HepG2 (cell line): ENCODE measurements around the gene SCYGR8. TPM values are rescaled to one million over a fixed set of nuclear protein-coding genes. Genes with fewer than 3 reads are reported as not detected.

ENCODE experiments used
- ATAC-seq: fragments of 200-7000 bp; cut with Tn5 transposase; 3 replicates; pipeline ENCODE4 v1.9.1; 2020; ENCODE audit warnings: mild to moderate bottlenecking, moderate library complexity
- BruUV-seq: library from RNA; stranded (reverse); fragments of 400-500 nt; replicated peaks from 2 replicates; lab custom pipeline; 2021; lab: Mats Ljungman, UMichigan
- CTCF ChIA-PET: fragments of 300-600 bp; formaldehyde crosslinking; extraction: SDS; loops from one replicate; lab custom pipeline; 2021; ENCODE audit warnings: low total read pairs, inconsistent platforms, low intra/inter-chr PET ratio; lab: Yijun Ruan, JAX
- POLR2A ChIA-PET: fragments of 350-600 bp; sonication (Branson Sonifier 250); formaldehyde crosslinking; loops from one replicate; lab custom pipeline; 2020; ENCODE audit warnings: antibody characterized with exemption, inconsistent platforms; lab: Yijun Ruan, JAX
- DNase-seq: peaks from one replicate; pipeline ENCODE4 v3.0.0-alpha.2; 2015; ENCODE audit warnings: low spot score
- FAIRE-seq: peaks from 3 replicates; lab custom pipeline; 2011; peaks lifted over from hg19 to GRCh38; lab: Jason Lieb, UNC
- H2AFZ ChIP-seq: one replicate; pipeline ENCODE4 v1.6.1; 2011; ENCODE audit warnings: low read length, inconsistent platforms
- H3K27ac ChIP-seq: fragments of 300-600 bp; 3 replicates; pipeline ENCODE4 v1.8.0; 2011; ENCODE audit warnings: mixed run types, mild to moderate bottlenecking, mixed read lengths, low read length, inconsistent platforms; ENCODE audit not compliant: insufficient read depth; ENCODE audit errors: extremely low read length
- H3K27me3 ChIP-seq, 2 experiments: fragments of 200-600 bp in 1 of 2; 2 replicates in 1 of 2; 3 replicates in 1 of 2; pipeline versions ENCODE4 v1.6.0 to v1.8.0; 2011; ENCODE audit warnings: low read length in 2 of 2, mild to moderate bottlenecking in 2 of 2, moderate library complexity in 2 of 2, inconsistent platforms in 1 of 2; ENCODE audit not compliant: insufficient read depth in 2 of 2, control insufficient read depth in 1 of 2
- H3K36me3 ChIP-seq, 2 experiments: fragments of 200-600 bp in 1 of 2; replicated peaks in 1 of 2; 2 replicates in 1 of 2; 3 replicates in 1 of 2; pipeline versions ENCODE4 v1.5.1 to v1.8.0; 2011; ENCODE audit warnings: low read length in 2 of 2, inconsistent platforms in 1 of 2; ENCODE audit not compliant: insufficient read depth in 2 of 2, control insufficient read depth in 1 of 2
- H3K4me1 ChIP-seq: 2 replicates; pipeline ENCODE4 v1.5.1; 2012; ENCODE audit warnings: low read length, inconsistent platforms; ENCODE audit not compliant: insufficient read depth
- H3K4me2 ChIP-seq: 2 replicates; pipeline ENCODE4 v1.6.0; 2011; ENCODE audit warnings: low read depth, low read length, inconsistent platforms
- H3K4me3 ChIP-seq, 3 experiments: fragments of 200-600 bp in 1 of 3; sonication (generic), shearing (Covaris generic) in 1 of 3; replicated peaks in 1 of 3; 2 replicates each; pipeline ENCODE4 v1.5.1; 2011 to 2016; ENCODE audit warnings: low read length in 3 of 3, inconsistent platforms in 2 of 3, low read depth in 2 of 3, mild to moderate bottlenecking in 2 of 3, control low read depth in 1 of 3, mixed read lengths in 1 of 3; ENCODE audit not compliant: insufficient read depth in 1 of 3
- H3K79me2 ChIP-seq: one replicate; pipeline ENCODE4 v1.6.1; 2011; ENCODE audit warnings: low read length, inconsistent platforms; ENCODE audit not compliant: insufficient read depth
- H3K9ac ChIP-seq: 2 replicates; pipeline ENCODE4 v1.6.0; 2011; ENCODE audit warnings: mild to moderate bottlenecking, low read depth, low read length, inconsistent platforms; ENCODE audit not compliant: insufficient read depth
- H3K9me3 ChIP-seq: 2 replicates; pipeline ENCODE4 v1.5.1; 2012; ENCODE audit warnings: mild to moderate bottlenecking, low read length
- H4K20me1 ChIP-seq: 2 replicates; pipeline ENCODE4 v1.6.0; 2011; ENCODE audit warnings: inconsistent platforms, mild to moderate bottlenecking, low read length, moderate library complexity; ENCODE audit not compliant: insufficient read depth
- GTF2F1 ChIP-seq: fragments of 150-350 bp; IDR thresholded peaks from 2 replicates; pipeline ENCODE4 v1.6.1; 2014; ENCODE audit warnings: low read length
- NR2F1 ChIP-seq, 2 experiments: fragments of 450-650 bp in 1 of 2; formaldehyde crosslinking in 1 of 2; IDR thresholded peaks; 2 replicates each; pipeline versions ENCODE4 v1.5.0 to v1.6.1; 2016 to 2020; ENCODE audit warnings: mild to moderate bottlenecking in 1 of 2, missing compliant biosample characterization in 1 of 2, missing genetic modification reagents in 1 of 2, moderate library complexity in 1 of 2
- NR2F6 ChIP-seq, 2 experiments: IDR thresholded peaks; 2 replicates each; pipeline ENCODE4 v1.6.1; 2016; ENCODE audit warnings: antibody characterized with exemption in 1 of 2, mild to moderate bottlenecking in 1 of 2
- ZNF136 ChIP-seq: sonication (generic); formaldehyde crosslinking; IDR thresholded peaks from 2 replicates; pipeline ENCODE4 v1.8.1; 2022; ENCODE audit warnings: low read depth, mild to moderate bottlenecking, moderate library complexity, missing genetic modification reagents
- ZNF138 ChIP-seq: sonication (generic); formaldehyde crosslinking; IDR thresholded peaks from 2 replicates; pipeline ENCODE4 v1.5.0; 2020; ENCODE audit warnings: mild to moderate bottlenecking, low read depth, missing genetic modification reagents
- WGBS: methylation state at CpG from one replicate; pipeline ENCODE4 v1.1.6; 2017; ENCODE audit warnings: low lambda C conversion rate; 5-methylcytosine and 5-hydroxymethylcytosine counted together
- in situ Hi-C: cut with HindIII; loops from 2 replicates; pipeline ENCODE4 v1.10.0; 2017; ENCODE audit warnings: low pct_unique_long_range_greater_than_20kb; ENCODE audit not compliant: extremely low pct_ligation_motif_present
- intact Hi-C: fragments of 100-400 bp; cut with micrococcal nuclease; formaldehyde crosslinking; loops from one replicate; pipeline ENCODE4 v1.10.0; 2022; ENCODE audit not compliant: unreplicated experiment
- polyA plus RNA-seq, 8 experiments: library from polyadenylated mRNA; depleted of rRNA in 3 of 8; stranded (reverse) in 7 of 8; unstranded in 1 of 8; fragments of >200 nt; fragmentation: Illumina TruSeq in 4 of 8; extraction: Trizol in 4 of 8; gene quantifications; 2 replicates each; pipeline versions ENCODE4 v1.2.1 to v1.2.3, GENCODE V29; 2011 to 2016; ENCODE audit warnings: low read depth in 4 of 8, missing spikeins in 1 of 8, mixed read lengths in 1 of 8; ENCODE audit not compliant: insufficient read depth in 1 of 8
- total RNA-seq, 5 experiments: library from RNA; depleted of rRNA; stranded (reverse); fragments of >200 nt; fragmentation: Illumina TruSeq; extraction: Trizol; gene quantifications; 2 replicates each; pipeline ENCODE4 v1.2.3, GENCODE V29; 2016; ENCODE audit warnings: low read depth in 1 of 5
- TF ChIP-seq, protein P1 (sequence below): sonication (generic); formaldehyde crosslinking; IDR thresholded peaks from 2 replicates; pipeline ENCODE4 v1.5.1; 2020; ENCODE audit warnings: missing genetic modification reagents, mild to moderate bottlenecking, borderline replicate concordance
- TF ChIP-seq, protein P2 (sequence below): sonication (generic); formaldehyde crosslinking; IDR thresholded peaks from 2 replicates; pipeline ENCODE4 v1.8.0; 2022; ENCODE audit warnings: low read depth, missing genetic modification reagents
- TF ChIP-seq, protein P3 (sequence below): sonication (generic); formaldehyde crosslinking; IDR thresholded peaks from 2 replicates; pipeline ENCODE4 v1.5.0; 2020; ENCODE audit warnings: missing genetic modification reagents
- TF ChIP-seq, protein P4 (sequence below): sonication (generic); formaldehyde crosslinking; IDR thresholded peaks from 2 replicates; pipeline ENCODE4 v1.5.0; 2020; ENCODE audit warnings: mild to moderate bottlenecking, missing genetic modification reagents, moderate library complexity
- TF ChIP-seq, protein P5 (sequence below): sonication (generic); formaldehyde crosslinking; IDR thresholded peaks from 2 replicates; pipeline ENCODE4 v1.5.1; 2020; ENCODE audit warnings: missing genetic modification reagents, mild to moderate bottlenecking, borderline replicate concordance
- TF ChIP-seq, protein P6 (sequence below), 2 experiments: fragments of 450-650 bp in 1 of 2; sonication (generic) in 1 of 2; formaldehyde crosslinking; IDR thresholded peaks; 2 replicates each; pipeline versions ENCODE4 v1.5.0 to v1.8.0; 2020 to 2022; ENCODE audit warnings: mild to moderate bottlenecking in 1 of 2, missing genetic modification reagents in 1 of 2

The SCYGR8 gene
- total and polyA plus RNA-seq, 2 of the 13 experiments (the other 11 are each of a cell fraction or from before 2014, with no cell fraction given), result not detected

DNA sequence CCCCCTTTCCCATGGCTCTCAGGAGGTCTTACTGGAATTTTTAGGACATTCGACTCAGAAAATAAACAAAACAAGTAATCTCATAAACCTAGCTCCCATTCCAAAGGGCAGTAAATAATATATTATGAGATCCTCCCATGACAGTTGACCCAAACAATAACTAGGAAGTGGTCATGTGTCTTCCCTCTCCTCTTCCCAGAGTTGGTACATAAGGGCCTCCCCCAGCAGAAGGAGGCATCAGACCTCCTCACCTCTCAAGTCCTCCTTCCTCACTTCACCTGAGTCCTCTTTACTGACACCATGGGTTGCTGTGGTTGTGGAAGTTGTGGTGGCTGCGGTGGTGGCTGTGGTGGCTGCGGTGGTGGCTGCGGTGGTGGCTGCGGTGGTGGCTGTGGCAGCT lies 17.7 kb upstream of the SCYGR8 start, which contains the start of gene SCYGR7 (continued):
- TF ChIP-seq, protein P1, sequence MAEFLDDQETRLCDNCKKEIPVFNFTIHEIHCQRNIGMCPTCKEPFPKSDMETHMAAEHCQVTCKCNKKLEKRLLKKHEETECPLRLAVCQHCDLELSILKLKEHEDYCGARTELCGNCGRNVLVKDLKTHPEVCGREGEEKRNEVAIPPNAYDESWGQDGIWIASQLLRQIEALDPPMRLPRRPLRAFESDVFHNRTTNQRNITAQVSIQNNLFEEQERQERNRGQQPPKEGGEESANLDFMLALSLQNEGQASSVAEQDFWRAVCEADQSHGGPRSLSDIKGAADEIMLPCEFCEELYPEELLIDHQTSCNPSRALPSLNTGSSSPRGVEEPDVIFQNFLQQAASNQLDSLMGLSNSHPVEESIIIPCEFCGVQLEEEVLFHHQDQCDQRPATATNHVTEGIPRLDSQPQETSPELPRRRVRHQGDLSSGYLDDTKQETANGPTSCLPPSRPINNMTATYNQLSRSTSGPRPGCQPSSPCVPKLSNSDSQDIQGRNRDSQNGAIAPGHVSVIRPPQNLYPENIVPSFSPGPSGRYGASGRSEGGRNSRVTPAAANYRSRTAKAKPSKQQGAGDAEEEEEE, result no peak
- TF ChIP-seq GTF2F1, result no peak
- TF ChIP-seq ZNF138 (CRISPR knock-in tag), result no peak
- TF ChIP-seq, protein P2, sequence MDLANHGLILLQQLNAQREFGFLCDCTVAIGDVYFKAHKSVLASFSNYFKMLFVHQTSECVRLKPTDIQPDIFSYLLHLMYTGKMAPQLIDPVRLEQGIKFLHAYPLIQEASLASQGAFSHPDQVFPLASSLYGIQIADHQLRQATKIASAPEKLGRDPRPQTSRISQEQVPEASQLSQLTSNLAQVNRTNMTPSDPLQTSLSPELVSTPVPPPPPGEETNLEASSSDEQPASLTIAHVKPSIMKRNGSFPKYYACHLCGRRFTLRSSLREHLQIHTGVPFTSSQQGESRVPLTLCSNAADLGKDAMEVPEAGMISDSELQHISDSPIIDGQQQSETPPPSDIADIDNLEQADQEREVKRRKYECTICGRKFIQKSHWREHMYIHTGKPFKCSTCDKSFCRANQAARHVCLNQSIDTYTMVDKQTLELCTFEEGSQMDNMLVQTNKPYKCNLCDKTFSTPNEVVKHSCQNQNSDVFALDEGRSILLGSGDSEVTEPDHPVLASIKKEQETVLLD (CRISPR knock-in tag), result no peak
- TF ChIP-seq, protein P3, sequence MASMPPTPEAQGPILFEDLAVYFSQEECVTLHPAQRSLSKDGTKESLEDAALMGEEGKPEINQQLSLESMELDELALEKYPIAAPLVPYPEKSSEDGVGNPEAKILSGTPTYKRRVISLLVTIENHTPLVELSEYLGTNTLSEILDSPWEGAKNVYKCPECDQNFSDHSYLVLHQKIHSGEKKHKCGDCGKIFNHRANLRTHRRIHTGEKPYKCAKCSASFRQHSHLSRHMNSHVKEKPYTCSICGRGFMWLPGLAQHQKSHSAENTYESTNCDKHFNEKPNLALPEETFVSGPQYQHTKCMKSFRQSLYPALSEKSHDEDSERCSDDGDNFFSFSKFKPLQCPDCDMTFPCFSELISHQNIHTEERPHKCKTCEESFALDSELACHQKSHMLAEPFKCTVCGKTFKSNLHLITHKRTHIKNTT (CRISPR knock-in tag), result no peak

DNA sequence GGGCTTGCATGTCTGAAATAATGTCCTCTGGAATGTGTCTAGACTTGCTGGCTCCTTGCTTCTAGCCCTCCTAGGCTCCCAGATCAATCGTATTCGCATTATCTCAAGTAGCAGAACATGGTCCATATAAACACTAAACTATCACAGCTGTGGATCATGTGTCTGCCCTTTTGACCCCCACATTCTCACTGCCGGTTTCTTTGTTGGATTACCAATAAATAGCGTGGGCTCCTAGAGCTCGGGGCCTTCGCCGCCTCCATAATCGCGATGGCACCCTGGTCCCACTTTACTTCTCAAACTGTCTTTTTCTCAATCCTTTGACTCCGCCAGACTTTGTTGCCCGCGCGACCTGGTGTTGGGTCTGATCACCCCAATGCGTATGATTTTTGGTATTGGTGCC lies 6.3 kb upstream of the SCYGR8 start:
- in situ Hi-C loops, result no loop called here
- ChIA-PET POLR2A (no interaction called here), CTCF (no interaction called here)
- WGBS, result 78% methylated on average over 14 of the region's 14 CpGs
- H3K4me1 ChIP-seq, result peaks cover 15% of the 10 kb centered on the region; the same call in 1 of the 2 replicates
- no peak overlapping the region for H3K4me3 ChIP-seq
- H3K27me3 ChIP-seq, result peaks cover 0 to 8% of the 10 kb centered on the region in 2 experiments; a peak in 2 of 5 replicates
- no peaks in the 10 kb centered on the region for H4K20me1 ChIP-seq
- DNase-seq (no peak), FAIRE-seq (no peak), ATAC-seq (no peak)
- H3K36me3 ChIP-seq, result no peaks in the 10 kb centered on the region
- intact Hi-C loops, result no loop called here
- H3K79me2 ChIP-seq, result no peaks in the 10 kb centered on the region
- BruUV-seq, result no TSS peak
- no peak overlapping the region for H3K4me2 ChIP-seq
- H3K9me3 ChIP-seq, result no peaks in the 10 kb centered on the region
- no peak overlapping the region for H3K27ac ChIP-seq
- no peak overlapping the region for H3K9ac ChIP-seq
- H2AFZ ChIP-seq, result no peak overlapping the region
- TF ChIP-seq NR2F6 (IDR thresholded peaks at IDR 0.05) (peak; percentile 36; the same call in 1 of the 2 replicates), NR2F6 (CRISPR knock-in tag; IDR thresholded peaks at IDR 0.05) (no peak), NR2F1 (CRISPR knock-in tag; IDR thresholded peaks at IDR 0.05) (peak in 1 of 2 experiments; percentile 28; a peak in 1 of 4 replicates), ZNF136 (CRISPR knock-in tag) (no peak)
- TF ChIP-seq, protein P4, sequence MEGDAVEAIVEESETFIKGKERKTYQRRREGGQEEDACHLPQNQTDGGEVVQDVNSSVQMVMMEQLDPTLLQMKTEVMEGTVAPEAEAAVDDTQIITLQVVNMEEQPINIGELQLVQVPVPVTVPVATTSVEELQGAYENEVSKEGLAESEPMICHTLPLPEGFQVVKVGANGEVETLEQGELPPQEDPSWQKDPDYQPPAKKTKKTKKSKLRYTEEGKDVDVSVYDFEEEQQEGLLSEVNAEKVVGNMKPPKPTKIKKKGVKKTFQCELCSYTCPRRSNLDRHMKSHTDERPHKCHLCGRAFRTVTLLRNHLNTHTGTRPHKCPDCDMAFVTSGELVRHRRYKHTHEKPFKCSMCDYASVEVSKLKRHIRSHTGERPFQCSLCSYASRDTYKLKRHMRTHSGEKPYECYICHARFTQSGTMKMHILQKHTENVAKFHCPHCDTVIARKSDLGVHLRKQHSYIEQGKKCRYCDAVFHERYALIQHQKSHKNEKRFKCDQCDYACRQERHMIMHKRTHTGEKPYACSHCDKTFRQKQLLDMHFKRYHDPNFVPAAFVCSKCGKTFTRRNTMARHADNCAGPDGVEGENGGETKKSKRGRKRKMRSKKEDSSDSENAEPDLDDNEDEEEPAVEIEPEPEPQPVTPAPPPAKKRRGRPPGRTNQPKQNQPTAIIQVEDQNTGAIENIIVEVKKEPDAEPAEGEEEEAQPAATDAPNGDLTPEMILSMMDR (CRISPR knock-in tag), result no peak
- TF ChIP-seq, protein P5, sequence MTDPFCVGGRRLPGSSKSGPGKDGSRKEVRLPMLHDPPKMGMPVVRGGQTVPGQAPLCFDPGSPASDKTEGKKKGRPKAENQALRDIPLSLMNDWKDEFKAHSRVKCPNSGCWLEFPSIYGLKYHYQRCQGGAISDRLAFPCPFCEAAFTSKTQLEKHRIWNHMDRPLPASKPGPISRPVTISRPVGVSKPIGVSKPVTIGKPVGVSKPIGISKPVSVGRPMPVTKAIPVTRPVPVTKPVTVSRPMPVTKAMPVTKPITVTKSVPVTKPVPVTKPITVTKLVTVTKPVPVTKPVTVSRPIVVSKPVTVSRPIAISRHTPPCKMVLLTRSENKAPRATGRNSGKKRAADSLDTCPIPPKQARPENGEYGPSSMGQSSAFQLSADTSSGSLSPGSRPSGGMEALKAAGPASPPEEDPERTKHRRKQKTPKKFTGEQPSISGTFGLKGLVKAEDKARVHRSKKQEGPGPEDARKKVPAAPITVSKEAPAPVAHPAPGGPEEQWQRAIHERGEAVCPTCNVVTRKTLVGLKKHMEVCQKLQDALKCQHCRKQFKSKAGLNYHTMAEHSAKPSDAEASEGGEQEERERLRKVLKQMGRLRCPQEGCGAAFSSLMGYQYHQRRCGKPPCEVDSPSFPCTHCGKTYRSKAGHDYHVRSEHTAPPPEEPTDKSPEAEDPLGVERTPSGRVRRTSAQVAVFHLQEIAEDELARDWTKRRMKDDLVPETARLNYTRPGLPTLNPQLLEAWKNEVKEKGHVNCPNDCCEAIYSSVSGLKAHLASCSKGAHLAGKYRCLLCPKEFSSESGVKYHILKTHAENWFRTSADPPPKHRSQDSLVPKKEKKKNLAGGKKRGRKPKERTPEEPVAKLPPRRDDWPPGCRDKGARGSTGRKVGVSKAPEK, result no peak
- TF ChIP-seq, protein P6, sequence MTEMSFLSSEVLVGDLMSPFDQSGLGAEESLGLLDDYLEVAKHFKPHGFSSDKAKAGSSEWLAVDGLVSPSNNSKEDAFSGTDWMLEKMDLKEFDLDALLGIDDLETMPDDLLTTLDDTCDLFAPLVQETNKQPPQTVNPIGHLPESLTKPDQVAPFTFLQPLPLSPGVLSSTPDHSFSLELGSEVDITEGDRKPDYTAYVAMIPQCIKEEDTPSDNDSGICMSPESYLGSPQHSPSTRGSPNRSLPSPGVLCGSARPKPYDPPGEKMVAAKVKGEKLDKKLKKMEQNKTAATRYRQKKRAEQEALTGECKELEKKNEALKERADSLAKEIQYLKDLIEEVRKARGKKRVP (CRISPR knock-in tag; IDR thresholded peaks at IDR 0.05), result no peak
